ENCODE data around the gene CISD1. TPM values are rescaled to one million over a fixed set of nuclear protein-coding genes. Genes with fewer than 3 reads are reported as not detected.

Gene CISD1
- total RNA-seq (53.0 and 57.3 TPM in 2 replicates), polyA plus RNA-seq (21.1 and 25.5 TPM in 2 replicates), polyA minus RNA-seq (7.7 and 11.8 TPM in 2 replicates), Bru-seq, nascent RNA (percentile 89 among the genes with signal in this experiment), BruChase-seq, experiment 1, labeled RNA remaining after a 6-hour chase (percentile 78 among the genes with signal in this experiment), BruChase-seq, experiment 2, labeled RNA remaining after a 2-hour chase (percentile 63 among the genes with signal in this experiment)
- 51.5 and 54.8 TPM in 2 replicates for polyA plus RNA-seq (2011; cell fraction: cytosol; rRNA removed)
- polyA plus RNA-seq (2011; cell fraction: nucleus; rRNA removed), result 22.3 and 23.9 TPM in 2 replicates
- 49.8 and 85.9 TPM in 2 replicates for polyA plus RNA-seq (2012)
- polyA minus RNA-seq (2011; cell fraction: cytosol; rRNA and poly(A)+ RNA removed), result 12.4 TPM
- 8.8 and 13.8 TPM in 2 replicates for polyA minus RNA-seq (2011; cell fraction: nucleus; rRNA and poly(A)+ RNA removed)
- long read RNA-seq, transcript CISD1-201 (3 exons, 2,479 nt), result major isoform, 241 of 263 reads
- long read RNA-seq, partial matches to known transcripts, result 19 of 263 reads
- long read RNA-seq, other reads (novel, unspliced or antisense), result 3 of 263 reads

GRCh38 chr10:58268946-58269781 is at the start of gene CISD1:
Gene CISD1 (plus strand): TSS chr10:58269162. CDS start chr10:58269274, 112 bp downstream.
- intact Hi-C loops (cut with micrococcal nuclease) (loop anchor here (1.0 kb wide), 5 partner anchors 13 to 92 kb away; partner anchors contain the start of gene UBE2D1), dilution Hi-C loops (cut with MboI; ENCODE audit: extremely low pct_ligation_motif_present, low sequenced_read_pairs) (no loop called here)
- peak; percentile 99 for DNase-seq (ENCODE audit: low read depth, low spot score)
- CTCF ChIA-PET, result interaction anchor here (0.7 to 3.9 kb wide), 4 partner anchors 14 to 91 kb away, joined by 4 to 31 read pairs (median 12); no protein-coding TSS in a partner anchor
- BruUV-seq (replicated peaks), result no TSS peak
- Histone ChIP-seq H3K36me3 (ENCODE audit: control insufficient read depth in 2 of 2, extremely low read depth in 1 of 2, insufficient read depth in 2 of 2, low read length in 2 of 2) (no peaks in the 10 kb centered on the region), H3K9me1 (replicated peaks; ENCODE audit: control insufficient read depth, extremely low read depth, insufficient read depth, low read length) (no peaks in the 10 kb centered on the region), H3K79me2 (ENCODE audit: control insufficient read depth, insufficient read depth, low read length) (peaks cover 64% of the 10 kb centered on the region), H3K4me2 (ENCODE audit: insufficient read depth, low read length) (peak within 1 kb of the TSS; percentile 96), H2AFZ (ENCODE audit: low read depth, low read length) (peak within 1 kb of the TSS; percentile 82), H4K20me1 (replicated peaks; ENCODE audit: control insufficient read depth, extremely low read depth, insufficient read depth, low read length) (no peaks in the 10 kb centered on the region), H3K9ac (replicated peaks; ENCODE audit: extremely low read depth, insufficient read depth, low read length) (peak within 1 kb of the TSS; percentile 91), H3K27ac (ENCODE audit: insufficient read depth, low read depth, low read length) (peak within 1 kb of the TSS; percentile 92), H3K4me1 (ENCODE audit: control insufficient read depth, extremely low read depth, insufficient read depth, low read length) (peaks cover 46% of the 10 kb centered on the region), H3K9me3 (replicated peaks; ENCODE audit: control insufficient read depth, insufficient read depth, low read length) (no peaks in the 10 kb centered on the region), H3K4me3 (replicated peaks in 1 of 3; ENCODE audit: insufficient read depth in 1 of 3, low read depth in 1 of 3, low read length in 3 of 3) (peak within 1 kb of the TSS; percentile 62 to 82 (median 77)), H3K27me3 (ENCODE audit: control insufficient read depth in 2 of 2, insufficient read depth in 2 of 2, low read length in 2 of 2) (no peaks in the 10 kb centered on the region)
- POLR2A ChIA-PET, result interaction anchor here (0.5 to 1.5 kb wide), 6 partner anchors 11 to 76 kb away, joined by 3 to 6 read pairs (median 3); partner anchors contain the start of gene UBE2D1
- TF ChIP-seq EZH2 (IDR thresholded peaks at IDR 0.05; ENCODE audit: borderline replicate concordance, low read depth, low read length, severe bottlenecking), result no peak
- TF ChIP-seq GATA2 (IDR thresholded peaks at IDR 0.05; ENCODE audit: insufficient read depth, insufficient read length, low read depth, low read length), result no peak
- TF ChIP-seq MYC (IDR thresholded peaks at IDR 0.05; ENCODE audit: low read depth, low read length), result peak; percentile 82
- TF ChIP-seq CTCF (IDR thresholded peaks at IDR 0.05; ENCODE audit: extremely low read depth in 1 of 2, insufficient read depth in 1 of 2, low read depth in 1 of 2, low read length in 2 of 2), result no peak
- TF ChIP-seq POLR2A (IDR thresholded peaks at IDR 0.05; ENCODE audit: low read depth, low read length), result peak; percentile 23
- peak; percentile 9 for TF ChIP-seq JUN (IDR thresholded peaks at IDR 0.05; ENCODE audit: borderline replicate concordance, insufficient read depth, insufficient read length, low read depth)
- TF ChIP-seq MAX (IDR thresholded peaks at IDR 0.05; ENCODE audit: insufficient read depth, insufficient read length), result peak; percentile 93
- peak; percentile 49 for TF ChIP-seq FOS (IDR thresholded peaks at IDR 0.05; ENCODE audit: borderline replicate concordance, insufficient read depth, low read length)
- no peak for TF ChIP-seq POLR2AphosphoS5 (IDR thresholded peaks at IDR 0.05; ENCODE audit: insufficient read depth, low read depth, low read length)
- peak; percentile 95 for FAIRE-seq
